Islet precursor cell (in vitro differentiated cells): Measurements from ENCODE around the gene CD99L2.

Experiments
- DNase-seq: peaks from one replicate; pipeline ENCODE4 v3.0.0-alpha.2; 2018

The CD99L2 gene

GRCh38 chrX:150761176-150761818 lies 137.2 kb downstream of the CD99L2 start:
- DNase-seq, result peak; percentile 51

- peak; percentile 59 for DNase-seq
Observed at GRCh38 chrX:150759568-150760416, 138.7 kb downstream of the CD99L2 start.

GRCh38 chrX:150757371-150757770 lies 141.1 kb downstream of the CD99L2 start:
- no peak for DNase-seq

- no peak for DNase-seq
Observed at GRCh38 chrX:150753968-150754367, 144.5 kb downstream of the CD99L2 start.

- no peak for DNase-seq
Observed at GRCh38 chrX:150753357-150753756, 145.1 kb downstream of the CD99L2 start.

- DNase-seq, result no peak
Observed at GRCh38 chrX:150752124-150752523, 146.3 kb downstream of the CD99L2 start.

GRCh38 chrX:150736475-150736874 lies 162.0 kb downstream of the CD99L2 start:
- DNase-seq, result no peak

- no peak for DNase-seq
Observed at GRCh38 chrX:150731795-150732194, 166.7 kb downstream of the CD99L2 start.

GRCh38 chrX:150730719-150731118 lies 167.7 kb downstream of the CD99L2 start:
- no peak for DNase-seq

GRCh38 chrX:150729956-150730355 lies 168.5 kb downstream of the CD99L2 start:
- DNase-seq, result no peak

GRCh38 chrX:150719621-150720020 lies 178.8 kb downstream of the CD99L2 start:
- no peak for DNase-seq
